ENCODE results near the gene ATG13. TPM values are rescaled to one million over a fixed set of nuclear protein-coding genes. Genes with fewer than 3 reads are reported as not detected.

The ATG13 gene
- total RNA-seq, 4 donors from 2014 or later: 113 to 203 (median 139) TPM

- TF ChIP-seq, protein P1, sequence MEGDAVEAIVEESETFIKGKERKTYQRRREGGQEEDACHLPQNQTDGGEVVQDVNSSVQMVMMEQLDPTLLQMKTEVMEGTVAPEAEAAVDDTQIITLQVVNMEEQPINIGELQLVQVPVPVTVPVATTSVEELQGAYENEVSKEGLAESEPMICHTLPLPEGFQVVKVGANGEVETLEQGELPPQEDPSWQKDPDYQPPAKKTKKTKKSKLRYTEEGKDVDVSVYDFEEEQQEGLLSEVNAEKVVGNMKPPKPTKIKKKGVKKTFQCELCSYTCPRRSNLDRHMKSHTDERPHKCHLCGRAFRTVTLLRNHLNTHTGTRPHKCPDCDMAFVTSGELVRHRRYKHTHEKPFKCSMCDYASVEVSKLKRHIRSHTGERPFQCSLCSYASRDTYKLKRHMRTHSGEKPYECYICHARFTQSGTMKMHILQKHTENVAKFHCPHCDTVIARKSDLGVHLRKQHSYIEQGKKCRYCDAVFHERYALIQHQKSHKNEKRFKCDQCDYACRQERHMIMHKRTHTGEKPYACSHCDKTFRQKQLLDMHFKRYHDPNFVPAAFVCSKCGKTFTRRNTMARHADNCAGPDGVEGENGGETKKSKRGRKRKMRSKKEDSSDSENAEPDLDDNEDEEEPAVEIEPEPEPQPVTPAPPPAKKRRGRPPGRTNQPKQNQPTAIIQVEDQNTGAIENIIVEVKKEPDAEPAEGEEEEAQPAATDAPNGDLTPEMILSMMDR (IDR thresholded peaks at IDR 0.05): no peak
- TF ChIP-seq POLR2A (IDR thresholded peaks at IDR 0.05) (no peak), EP300 (IDR thresholded peaks at IDR 0.05) (no peak)
- Histone ChIP-seq H3K4me3 (no peak overlapping the region), H3K27me3 (no peaks in the 10 kb centered on the region), H3K4me1 (peaks cover 0 to 29% (median 0%) of the 10 kb centered on the region in 4 donors), H3K27ac (peak overlapping the region in 1 of 4 donors; percentile 67), H3K36me3 (peaks cover 0 to 96% (median 15%) of the 10 kb centered on the region in 3 donors), H3K9me3 (no peaks in the 10 kb centered on the region)
- no peak for DNase-seq (ENCODE audit: low spot score in 2 of 2)
- WGBS, 2 donors: 85 to 93% methylated on average over 3 of the region's 3 CpGs
Measured at GRCh38 chr11:46657186-46657585, 39.8 kb downstream of the ATG13 start.

DNA sequence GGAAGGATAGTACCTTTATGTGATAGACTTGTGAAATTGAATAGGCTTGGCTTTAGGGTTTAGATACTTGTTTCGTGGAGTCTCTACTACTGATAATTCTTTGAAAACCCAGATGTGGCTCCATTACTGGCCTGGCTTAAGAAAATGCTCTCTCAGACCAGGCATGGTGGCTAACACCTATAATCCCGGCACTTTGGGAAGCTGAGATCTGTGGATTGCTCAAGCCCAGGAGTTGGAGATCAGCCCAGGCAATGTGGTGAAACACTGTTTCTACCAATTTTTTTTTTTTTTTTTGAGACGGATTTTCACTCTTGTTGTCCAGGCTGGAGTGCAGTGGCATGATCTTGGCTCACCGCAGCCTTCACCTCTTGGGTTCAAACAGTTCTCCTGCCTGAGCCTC, 40.9 kb downstream of the ATG13 start:
- Histone ChIP-seq H3K27me3 (no peaks in the 10 kb centered on the region), H3K27ac (peak overlapping the region in 2 of 4 donors; percentile 6 to 67), H3K4me1 (peaks cover 0 to 29% (median 0%) of the 10 kb centered on the region in 4 donors), H3K9me3 (no peaks in the 10 kb centered on the region), H3K4me3 (no peak overlapping the region), H3K36me3 (peaks cover 0 to 95% (median 15%) of the 10 kb centered on the region in 3 donors)
- TF ChIP-seq POLR2A (IDR thresholded peaks at IDR 0.05) (no peak), EP300 (IDR thresholded peaks at IDR 0.05) (peak in 1 of 2 donors; percentile 37)
- TF ChIP-seq, protein P1 (IDR thresholded peaks at IDR 0.05): no peak
- WGBS, 2 donors: 82% methylated on average over 4 of the region's 4 CpGs
- DNase-seq (ENCODE audit: low spot score in 2 of 2): peak; percentile 61 to 81

GRCh38 chr11:46659908-46660307, 42.6 kb downstream of the ATG13 start:
- WGBS, 2 donors: 75 to 80% methylated on average over 1 of the region's 1 CpG
- Histone ChIP-seq H3K9me3 (no peaks in the 10 kb centered on the region), H3K27ac (peak overlapping the region in 2 of 4 donors; percentile 46 to 67), H3K4me3 (no peak overlapping the region), H3K36me3 (peaks cover 0 to 93% (median 17%) of the 10 kb centered on the region in 3 donors), H3K27me3 (no peaks in the 10 kb centered on the region), H3K4me1 (peaks cover 0 to 41% (median 0%) of the 10 kb centered on the region in 4 donors)
- DNase-seq (ENCODE audit: low spot score in 2 of 2): peak; percentile 61 to 69
- TF ChIP-seq EP300 (IDR thresholded peaks at IDR 0.05): peak in 1 of 2 donors; percentile 75
- TF ChIP-seq, protein P1 (IDR thresholded peaks at IDR 0.05): no peak

- peaks cover 0 to 92% (median 25%) of the 10 kb centered on the region in 3 donors for H3K36me3 ChIP-seq
- TF ChIP-seq EP300 (IDR thresholded peaks at IDR 0.05): no peak
- TF ChIP-seq, protein P1 (IDR thresholded peaks at IDR 0.05): no peak
- TF ChIP-seq POLR2A (IDR thresholded peaks at IDR 0.05): no peak
- DNase-seq (ENCODE audit: low spot score in 2 of 2): no peak
- H3K27me3 ChIP-seq: no peaks in the 10 kb centered on the region
- H3K4me3 ChIP-seq: no peak overlapping the region
- peaks cover 0 to 60% (median 5%) of the 10 kb centered on the region in 4 donors for H3K4me1 ChIP-seq
- no peaks in the 10 kb centered on the region for H3K9me3 ChIP-seq
- peak overlapping the region in 2 of 4 donors; percentile 65 to 67 for H3K27ac ChIP-seq
Measured at GRCh38 chr11:46661836-46662235, 44.5 kb downstream of the ATG13 start.

DNA sequence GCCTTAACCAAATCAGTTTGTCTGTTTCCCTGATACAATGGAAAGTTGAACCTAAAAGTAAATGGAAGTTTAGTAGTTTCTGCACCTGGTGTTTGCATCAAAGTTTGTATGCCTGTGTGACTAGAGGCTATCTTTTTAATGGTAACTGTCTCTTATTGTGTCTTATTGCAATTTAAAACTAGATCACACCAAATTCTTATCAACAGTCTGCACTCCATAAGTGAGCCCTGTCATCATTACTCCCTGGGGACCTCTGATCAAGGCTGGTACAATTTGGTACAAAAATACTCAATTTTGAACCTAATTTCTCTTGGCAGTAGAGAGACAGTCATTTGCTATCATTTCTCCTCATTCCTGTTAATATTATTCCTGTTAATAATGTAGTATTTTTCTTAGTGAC, 45.0 kb downstream of the ATG13 start:
- TF ChIP-seq EP300 (IDR thresholded peaks at IDR 0.05) (no peak), POLR2A (IDR thresholded peaks at IDR 0.05) (no peak)
- TF ChIP-seq, protein P1 (IDR thresholded peaks at IDR 0.05): no peak
- H3K27me3 ChIP-seq: no peaks in the 10 kb centered on the region
- no peak overlapping the region for H3K4me3 ChIP-seq
- H3K36me3 ChIP-seq: peaks cover 0 to 92% (median 25%) of the 10 kb centered on the region in 3 donors
- H3K9me3 ChIP-seq: no peaks in the 10 kb centered on the region
- H3K27ac ChIP-seq: peak overlapping the region in 2 of 4 donors; percentile 46 to 65
- peaks cover 0 to 65% (median 10%) of the 10 kb centered on the region in 4 donors for H3K4me1 ChIP-seq
- DNase-seq (ENCODE audit: low spot score in 2 of 2): no peak
